HG02763 (cell line): ENCODE measurements around the gene KRT16.
"Not testable (repeated sequence)": the region's sequence is repeated elsewhere in the genome, so short reads cannot be mapped to it uniquely, and the experiment has no call there.

Experiments
- ATAC-seq: cut with Tn5 transposase; IDR thresholded peaks from one replicate; pipeline ENCODE4 v1.9.1; 2021; ENCODE audit warnings: mild to moderate bottlenecking, moderate library complexity; ENCODE audit not compliant: unreplicated experiment

Gene KRT16

GRCh38 chr17:41628621-41629255, 16.2 kb upstream of the KRT16 start:
- not testable (repeated sequence) for ATAC-seq

- not testable (repeated sequence) for ATAC-seq
Measured at GRCh38 chr17:41628073-41628370, 15.5 kb upstream of the KRT16 start.

- no peak for ATAC-seq
Measured at GRCh38 chr17:41627316-41628072, 14.9 kb upstream of the KRT16 start.

- not testable (repeated sequence) for ATAC-seq
Measured at GRCh38 chr17:41626914-41627295, 14.3 kb upstream of the KRT16 start.

- ATAC-seq = not testable (repeated sequence)
Measured at GRCh38 chr17:41626028-41626913, 13.7 kb upstream of the KRT16 start.

GRCh38 chr17:41625602-41626001, 13.0 kb upstream of the KRT16 start:
- no peak for ATAC-seq

- no peak for ATAC-seq
Measured at GRCh38 chr17:41624208-41625101, 11.9 kb upstream of the KRT16 start, which contains the start of gene KRT17. Gene KRT17, minus strand, starts transcription at chr17:41624575. Its CDS starts 66 bp downstream, at chr17:41624509.

GRCh38 chr17:41623184-41623861, 10.8 kb upstream of the KRT16 start:
- ATAC-seq = not testable (repeated sequence)

- ATAC-seq = not testable (repeated sequence)
Measured at GRCh38 chr17:41622340-41623183, 10.0 kb upstream of the KRT16 start.

- ATAC-seq = no peak
Measured at GRCh38 chr17:41621916-41622315, 9.3 kb upstream of the KRT16 start.

- not testable (repeated sequence) for ATAC-seq
Measured at GRCh38 chr17:41621435-41621817, 8.9 kb upstream of the KRT16 start.

- no peak for ATAC-seq
Measured at GRCh38 chr17:41620583-41621434, 8.2 kb upstream of the KRT16 start.

GRCh38 chr17:41619927-41620582, 7.5 kb upstream of the KRT16 start:
- not testable (repeated sequence) for ATAC-seq

- no peak for ATAC-seq
Measured at GRCh38 chr17:41619036-41619926, 6.7 kb upstream of the KRT16 start.

GRCh38 chr17:41618341-41619035, 5.9 kb upstream of the KRT16 start:
- ATAC-seq = no peak

GRCh38 chr17:41617698-41618097, 5.1 kb upstream of the KRT16 start:
- no peak for ATAC-seq
